Stimulated activated CD4-positive, alpha-beta T cell treated with anti-CD3 and anti-CD28 coated beads, Interleukin-12 subunit alpha, Interleukin-12 subunit beta, amount 100 ng/mL, for 24 hours (primary cell): Measurements from ENCODE around the gene ACE2.
"Not testable (repeated sequence)": the region's sequence is repeated elsewhere in the genome, so short reads cannot be mapped to it uniquely, and the experiment has no call there.

Source experiments
- DNase-seq, 2 experiments: peaks; one replicate each; pipeline ENCODE4 v3.0.0-alpha.2; 2020; ENCODE audit warnings: low read depth in 2 of 2

ACE2 gene

DNA sequence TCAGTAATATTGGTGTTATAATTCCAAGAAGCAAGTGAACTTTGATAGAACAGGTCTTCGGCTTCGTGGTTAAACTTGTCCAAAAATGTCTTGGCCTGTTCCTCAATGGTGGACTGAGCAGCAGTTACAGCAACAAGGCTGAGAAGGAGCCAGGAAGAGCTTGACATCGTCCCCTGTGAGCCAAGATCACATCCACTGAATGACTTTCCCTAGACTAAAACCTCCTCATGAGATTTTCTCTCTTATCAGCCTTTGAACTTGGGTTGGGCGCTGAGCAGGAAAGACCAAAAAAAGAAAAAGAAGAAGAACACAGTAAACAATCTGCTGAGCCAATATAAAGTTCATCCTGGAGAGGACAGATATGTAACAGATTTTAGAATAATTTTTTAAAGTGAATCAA lies at the start of gene ACE2:
Gene ACE2, minus strand, starts transcription at position 216 of the 400 bp plus-strand sequence. Its CDS starts 49 bp downstream, at position 167.
- no peak for DNase-seq

- DNase-seq = not testable (repeated sequence)
These were observed 46.8 kb upstream of the ACE2 start for GRCh38 chrX:15647510-15647909.

- no peak for DNase-seq
These were observed 45.8 kb upstream of the ACE2 start for GRCh38 chrX:15646543-15646942.

- DNase-seq = no peak
These were observed 45.3 kb upstream of the ACE2 start for GRCh38 chrX:15646031-15646430.

DNA sequence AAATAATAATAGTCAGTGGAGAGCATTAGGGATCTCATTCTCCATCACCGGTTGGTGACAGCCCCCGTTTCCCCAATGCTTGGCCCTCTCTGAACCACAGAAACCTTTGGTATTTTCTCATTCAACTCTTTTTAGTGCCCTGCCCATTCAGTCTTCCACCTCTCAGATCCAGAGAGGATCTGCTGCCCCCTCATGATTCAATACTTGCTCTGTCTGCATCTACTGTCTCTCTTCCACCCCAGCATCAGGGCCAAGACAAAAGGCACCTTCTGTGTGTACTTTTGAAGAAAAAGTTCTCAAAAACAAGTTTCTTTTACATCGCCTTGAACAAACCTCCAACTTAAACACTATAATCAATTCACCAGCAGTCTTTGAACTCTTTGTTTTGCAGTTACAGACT lies 44.5 kb upstream of the ACE2 start:
- no peak for DNase-seq

GRCh38 chrX:15644560-15644872 lies 43.8 kb upstream of the ACE2 start:
- no peak for DNase-seq

DNA sequence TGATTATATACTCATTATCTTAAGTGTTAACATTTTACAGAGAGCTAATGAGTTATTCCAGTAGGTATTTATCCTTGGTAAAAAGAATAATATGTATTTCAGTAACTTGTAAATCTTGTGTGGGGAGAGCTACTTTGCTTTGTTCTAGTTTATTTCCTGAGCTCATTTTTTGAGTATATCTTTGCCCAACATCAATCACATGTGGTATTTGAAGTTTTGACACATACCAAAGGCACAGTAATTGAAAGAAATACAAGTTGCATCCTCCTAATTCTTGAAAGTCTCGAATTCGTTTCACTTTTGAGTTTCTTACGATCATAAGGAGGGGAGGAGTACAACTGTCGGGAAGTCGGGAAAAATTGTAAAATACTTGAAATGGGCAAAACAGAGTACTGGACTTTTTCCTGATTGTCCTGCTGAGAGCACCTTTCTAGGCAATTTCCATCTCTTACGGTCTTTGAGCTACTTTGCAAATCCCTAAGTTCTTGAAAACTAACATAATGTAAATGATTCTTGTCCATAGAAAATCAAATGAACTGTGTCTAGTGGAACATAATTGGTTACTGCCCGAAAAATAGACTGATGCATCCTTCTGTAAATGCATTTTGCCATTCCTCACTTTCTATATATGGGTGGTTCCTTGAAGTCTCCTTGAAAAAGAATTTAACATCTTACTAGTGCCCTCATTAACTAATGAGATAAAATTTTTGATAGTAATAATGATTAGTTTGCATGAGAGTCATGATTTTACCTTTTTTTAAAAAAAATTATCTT lies 43.2 kb upstream of the ACE2 start:
- DNase-seq = no peak

GRCh38 chrX:15631637-15632036 lies 30.9 kb upstream of the ACE2 start:
- DNase-seq = no peak

DNA sequence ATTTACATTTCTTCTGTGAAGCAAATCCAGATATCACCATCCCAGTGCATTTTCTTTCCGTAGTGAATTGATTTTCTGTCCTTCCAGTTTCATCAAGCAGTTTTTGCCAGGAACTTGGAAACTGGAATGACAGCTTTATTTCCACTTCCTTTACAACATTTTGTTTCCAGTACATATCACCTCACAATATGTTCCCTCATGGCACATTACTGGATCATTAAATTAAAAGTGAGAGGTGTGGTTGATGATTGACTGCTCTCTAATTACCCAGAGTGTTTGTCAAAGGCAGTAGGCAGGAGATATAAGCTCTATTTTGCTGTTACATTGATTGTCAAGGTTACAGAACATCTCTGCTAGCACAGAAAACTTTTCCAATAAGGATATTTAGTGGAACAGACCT lies 22.3 kb upstream of the ACE2 start:
- no peak for DNase-seq

GRCh38 chrX:15619053-15619755 lies 18.4 kb upstream of the ACE2 start:
- DNase-seq = no peak

- no peak for DNase-seq
These were observed 16.4 kb upstream of the ACE2 start for GRCh38 chrX:15617111-15617510.

- DNase-seq = no peak
These were observed 15.8 kb upstream of the ACE2 start for GRCh38 chrX:15616531-15616930.

GRCh38 chrX:15607067-15607466 lies 6.3 kb upstream of the ACE2 start:
- no peak for DNase-seq

GRCh38 chrX:15606136-15606535 lies 5.4 kb upstream of the ACE2 start:
- DNase-seq = no peak

DNA sequence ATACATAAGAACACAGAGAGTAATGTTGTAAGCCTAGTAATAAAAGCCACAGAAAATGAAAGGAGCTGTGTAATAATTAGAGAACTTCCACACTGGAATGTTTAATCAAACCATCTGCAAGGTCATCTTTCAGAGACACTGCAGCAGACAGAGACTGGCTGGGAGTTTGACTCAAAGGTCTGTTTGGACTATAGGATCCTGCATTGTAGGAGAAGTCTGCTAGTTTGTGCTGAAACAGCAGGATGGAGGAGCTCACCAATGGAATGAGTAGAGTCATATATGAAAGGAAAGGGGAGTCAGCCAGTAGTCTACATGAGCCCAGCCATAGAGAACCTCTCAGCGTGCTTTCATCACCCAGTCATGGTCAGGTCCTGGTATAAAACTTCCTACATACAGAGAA lies 4.5 kb upstream of the ACE2 start:
- DNase-seq = no peak

- DNase-seq = no peak
These were observed 2.0 kb upstream of the ACE2 start for GRCh38 chrX:15602761-15603160.

DNA sequence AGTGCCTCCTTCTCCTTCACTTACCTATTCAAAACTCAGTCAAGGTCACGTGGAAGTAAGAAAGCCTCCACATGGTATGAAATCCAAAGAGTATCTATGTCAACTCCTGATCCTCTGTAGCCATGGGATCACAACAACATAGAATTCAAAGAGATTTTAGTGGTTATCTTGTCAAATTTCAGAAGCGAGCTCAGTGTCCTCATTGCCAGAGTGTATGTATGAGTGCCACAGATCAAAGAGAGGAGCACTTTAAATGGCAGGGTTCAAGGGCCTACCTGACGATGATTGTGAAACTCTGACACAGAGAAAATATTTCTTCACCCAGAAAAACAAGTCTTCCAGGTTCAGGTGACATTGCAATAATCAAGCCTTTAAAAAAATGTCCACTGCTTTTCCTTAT lies 1.2 kb upstream of the ACE2 start:
- DNase-seq = no peak

GRCh38 chrX:15600049-15600448 lies 711 bp downstream of the ACE2 start:
- no peak for DNase-seq

- no peak for DNase-seq
These were observed 1.3 kb downstream of the ACE2 start for GRCh38 chrX:15599461-15599860.

DNA sequence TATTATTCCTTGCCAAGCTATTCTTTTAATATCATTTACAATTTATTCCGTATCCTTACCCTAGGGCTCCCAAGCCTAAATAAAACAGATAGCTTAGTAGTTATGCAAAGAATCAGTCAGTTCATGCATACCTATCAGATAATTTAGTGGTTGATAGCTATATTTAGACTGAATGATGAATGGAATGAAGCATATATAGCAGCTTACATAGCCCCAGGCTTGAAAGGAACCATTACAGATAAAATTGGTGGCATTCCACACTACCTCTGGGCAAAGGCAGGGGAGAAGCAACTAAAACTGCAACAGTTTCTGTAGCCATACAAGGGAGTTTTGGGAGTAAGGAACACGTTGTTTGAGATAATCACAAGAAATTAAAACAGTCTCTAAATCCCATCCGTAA lies 2.7 kb downstream of the ACE2 start:
- no peak for DNase-seq

DNA sequence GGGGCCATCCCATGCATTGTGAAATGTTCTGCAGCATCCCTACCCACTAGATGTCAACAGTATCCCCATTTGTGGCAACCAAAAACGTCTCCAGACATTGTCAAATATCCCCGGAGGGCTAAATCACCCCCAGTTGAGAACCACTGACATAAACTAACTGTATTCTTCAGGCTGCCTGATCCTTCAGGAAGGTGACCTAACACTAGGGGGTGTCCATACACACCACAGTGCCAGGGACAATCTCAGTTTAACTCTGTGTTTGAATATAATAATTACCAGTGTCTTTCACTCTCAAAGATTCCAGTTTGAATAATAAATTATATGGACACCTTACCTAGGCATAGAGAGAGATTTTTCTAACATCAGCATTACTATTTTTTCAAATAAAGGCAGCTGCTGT lies 6.4 kb downstream of the ACE2 start:
- no peak for DNase-seq

DNA sequence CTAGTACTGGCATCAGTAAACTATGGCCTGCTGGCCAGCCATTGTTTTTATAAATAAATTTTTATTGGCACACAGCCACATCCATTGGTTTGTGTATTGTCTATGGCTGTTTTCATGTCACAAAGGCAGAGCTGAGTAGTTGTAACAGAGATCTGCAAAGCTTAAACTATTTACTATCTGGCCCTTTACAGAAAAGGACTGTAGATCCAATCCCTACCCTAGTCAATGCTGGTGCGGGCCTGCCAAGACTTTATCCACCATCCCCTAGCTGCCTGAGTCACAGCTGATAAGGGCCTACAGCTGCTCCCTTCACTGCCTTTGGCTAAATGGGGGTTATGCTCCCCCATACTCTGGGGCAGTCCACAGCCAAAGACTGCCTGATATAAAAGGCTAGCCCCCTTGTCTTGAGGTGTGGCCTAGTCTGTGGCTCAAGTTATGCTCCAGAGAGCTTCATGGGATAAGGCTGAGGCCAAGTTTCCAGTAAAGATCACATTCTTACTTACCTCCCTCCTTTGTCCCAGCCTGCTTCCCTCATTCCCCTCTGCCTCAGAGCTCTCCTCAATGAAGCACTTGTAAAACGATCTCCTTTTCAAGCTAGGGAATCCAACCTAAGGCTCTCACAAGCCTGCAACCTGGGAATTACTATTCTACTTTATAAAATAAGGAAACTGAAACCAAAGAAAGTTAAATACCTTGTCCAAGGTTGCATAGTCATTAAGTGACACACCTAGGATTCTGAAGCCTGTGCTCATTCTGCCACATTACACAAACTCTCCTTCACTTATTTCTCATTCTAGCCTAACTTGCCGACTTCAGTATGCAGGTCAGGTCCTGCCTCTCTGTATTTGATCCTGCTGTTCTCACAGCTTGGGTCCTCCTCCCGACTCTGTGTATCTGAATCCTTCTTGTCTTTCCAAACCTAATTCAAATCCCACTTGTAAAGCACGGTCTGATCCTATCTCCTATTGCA lies 20.7 kb downstream of the ACE2 start:
- DNase-seq = no peak
